NCI-H82 (cell line): ENCODE results near the gene PLEKHG1.

Source experiments
- DNase-seq: peaks from one replicate; lab custom pipeline; 2025; lab: John Stamatoyannopoulos, UW

Gene PLEKHG1

DNA sequence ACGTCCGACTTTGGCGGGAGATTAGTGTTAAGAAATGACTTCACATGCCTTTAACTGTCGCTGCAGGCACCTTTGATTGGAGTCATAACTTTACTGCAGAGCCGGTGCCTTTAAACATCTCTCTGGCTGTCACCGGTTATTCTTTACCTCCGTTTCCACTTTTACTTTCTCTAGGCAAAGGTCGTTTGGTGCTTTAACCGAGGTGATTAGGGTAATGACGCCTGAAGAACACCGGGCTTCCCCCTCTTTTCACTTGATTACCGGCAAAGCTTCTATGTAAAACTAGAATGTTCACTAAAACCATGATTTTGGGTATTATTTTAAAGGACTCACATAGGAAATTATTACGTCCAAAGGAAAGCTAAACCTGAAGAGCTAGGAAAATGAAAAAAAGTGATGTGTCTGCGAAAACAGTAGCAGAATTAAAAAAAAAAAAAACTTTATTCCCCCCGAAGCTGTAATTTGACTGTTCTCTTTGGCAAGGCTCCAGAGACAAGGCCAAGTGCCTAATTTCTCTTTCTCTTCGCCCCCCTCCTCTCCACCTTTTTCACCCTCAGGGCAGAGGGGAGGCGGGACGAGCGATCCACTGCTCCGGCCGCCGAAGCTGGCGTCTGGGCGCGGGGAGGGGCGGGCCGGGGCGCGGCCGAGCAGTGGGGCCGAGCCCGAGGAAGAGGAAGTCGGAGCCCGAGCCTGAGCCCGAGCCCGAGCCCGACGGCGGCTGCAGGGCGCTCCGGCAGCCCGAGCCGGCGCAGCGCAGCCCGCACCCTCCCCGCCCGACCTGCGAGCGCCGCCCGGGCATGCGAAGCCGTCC, at the start of gene PLEKHG1:
Gene PLEKHG1 (plus strand): TSS at position 687 of the 811 bp plus-strand sequence. CDS start 133,797 bp downstream, outside the sequence.
- peak; percentile 8 for DNase-seq

DNA sequence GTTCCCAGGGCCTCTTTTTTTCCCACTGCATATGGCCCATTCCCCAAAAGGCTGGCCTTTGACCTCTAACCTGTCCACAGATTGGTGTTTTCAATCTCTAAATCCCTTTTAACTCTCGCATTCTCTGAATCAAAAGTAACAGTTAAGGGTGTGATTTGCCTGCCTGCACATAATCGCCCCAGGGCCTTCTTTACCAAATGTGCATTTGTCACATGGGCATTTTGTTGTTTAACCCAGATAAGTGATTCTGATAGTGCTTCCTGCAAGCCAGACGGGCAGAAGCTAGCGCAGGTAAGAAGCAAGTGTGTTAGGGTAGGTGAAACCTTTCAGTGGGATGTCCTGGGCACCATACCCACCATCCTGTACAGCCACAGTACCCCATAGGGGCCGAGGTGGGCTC, 49.4 kb upstream of the PLEKHG1 start:
- DNase-seq: no peak

- DNase-seq: no peak
Observed at GRCh38 chr6:150557043-150557599, 42.6 kb upstream of the PLEKHG1 start.

- DNase-seq: no peak
Observed at GRCh38 chr6:150560004-150560883, 39.4 kb upstream of the PLEKHG1 start.

- no peak for DNase-seq
Observed at GRCh38 chr6:150560884-150561219, 38.8 kb upstream of the PLEKHG1 start.

GRCh38 chr6:150565945-150566344, 33.7 kb upstream of the PLEKHG1 start:
- DNase-seq: no peak

DNA sequence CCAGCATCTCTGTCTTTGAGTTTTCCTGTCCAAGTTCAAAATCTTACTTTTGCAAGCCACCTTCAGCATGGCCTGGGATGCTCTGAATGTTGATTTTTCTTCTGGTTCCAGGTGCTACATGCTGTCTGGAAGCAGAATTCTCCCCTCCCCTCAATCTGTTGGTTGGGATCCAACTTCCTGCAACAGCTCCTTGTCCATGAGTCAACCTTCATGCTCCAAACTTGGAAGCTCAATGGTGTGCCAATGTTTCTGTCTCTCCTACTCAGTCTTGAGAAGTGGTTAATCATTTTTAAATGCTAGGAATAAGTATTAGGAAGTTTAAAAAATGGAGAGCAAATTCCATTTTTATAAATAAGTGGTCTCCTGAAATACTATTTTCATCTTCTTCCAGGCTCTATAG, 33.2 kb upstream of the PLEKHG1 start:
- DNase-seq: no peak

DNA sequence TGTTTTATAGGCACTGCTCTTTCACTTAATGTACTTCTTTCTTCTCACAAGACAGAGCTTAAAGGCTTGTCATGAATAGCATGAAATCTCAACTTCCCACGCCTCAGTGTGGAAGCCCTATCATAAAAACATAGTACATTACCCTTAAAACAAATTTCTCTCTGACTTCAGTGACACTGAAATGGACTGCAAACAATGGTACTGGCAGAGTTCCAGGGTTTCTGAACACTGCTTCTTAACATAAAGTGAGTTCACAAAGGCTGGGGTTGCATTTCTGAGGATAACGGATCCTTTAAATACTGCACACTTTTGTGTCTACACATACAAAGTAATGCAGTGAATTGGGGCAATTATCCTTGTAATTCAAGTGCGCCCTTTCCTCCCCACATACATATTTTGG, 32.3 kb upstream of the PLEKHG1 start:
- no peak for DNase-seq

DNA sequence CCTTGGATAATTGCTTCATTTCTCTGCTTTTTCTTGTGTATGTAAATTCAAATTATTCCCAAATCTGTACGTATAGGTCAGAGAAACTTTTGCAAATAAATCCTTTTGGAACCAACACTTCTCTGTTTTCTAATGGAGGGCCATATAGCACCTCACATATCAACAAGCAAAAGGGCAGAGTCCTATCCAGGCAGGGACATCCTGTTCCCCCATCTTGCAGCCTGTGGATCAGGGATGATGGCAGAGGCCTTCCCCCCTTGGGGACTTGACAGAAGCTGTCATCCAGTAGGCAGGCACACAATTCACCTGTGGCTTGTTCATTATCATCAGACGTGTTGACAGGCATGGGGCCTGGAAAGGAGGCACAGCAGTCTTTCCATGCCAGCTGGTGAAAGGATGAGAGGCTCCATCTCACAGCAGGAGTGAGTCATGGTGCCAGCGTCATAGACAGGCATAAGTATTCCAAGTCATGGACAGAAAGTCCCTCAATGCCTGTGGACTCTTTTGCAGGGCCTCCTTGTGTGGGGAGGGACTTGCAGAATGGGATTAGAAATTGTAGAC, 31.8 kb upstream of the PLEKHG1 start:
- DNase-seq: peak; percentile 26

- DNase-seq: no peak
Observed at GRCh38 chr6:150568560-150568959, 31.1 kb upstream of the PLEKHG1 start.

GRCh38 chr6:150569161-150569560, 30.5 kb upstream of the PLEKHG1 start:
- DNase-seq: no peak

DNA sequence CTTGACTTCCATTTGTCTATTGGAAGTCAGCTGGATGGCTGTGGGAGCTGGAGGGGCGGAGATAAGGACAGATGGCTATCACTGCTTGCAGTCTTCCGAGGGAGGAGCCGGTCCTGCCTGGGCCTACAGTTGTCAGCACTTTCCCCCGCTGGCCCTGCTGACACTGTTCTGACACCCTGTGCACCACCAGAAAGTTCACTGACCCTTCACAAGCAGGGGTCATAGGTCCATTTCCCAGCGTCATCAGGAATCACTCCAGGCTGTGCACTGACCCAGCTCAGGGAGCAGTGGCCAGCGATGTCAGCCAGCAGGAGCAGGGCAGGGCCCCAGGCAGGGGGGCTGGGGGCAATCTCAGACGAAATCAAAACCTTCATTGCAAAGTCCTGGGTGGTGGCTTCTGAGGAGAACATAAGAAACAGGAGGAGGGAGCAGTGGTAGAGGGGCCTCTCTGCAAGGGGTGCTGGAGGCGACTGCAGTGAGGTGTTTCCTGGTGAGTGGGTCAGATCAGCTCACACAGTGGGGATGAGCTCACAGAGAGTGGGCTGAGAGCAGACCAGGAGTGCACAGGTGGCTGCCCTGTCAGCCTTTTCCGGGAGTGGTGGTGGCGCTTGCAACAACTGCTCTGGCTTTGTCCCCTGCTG, 26.5 kb upstream of the PLEKHG1 start:
- DNase-seq: no peak

- DNase-seq: no peak
Observed at GRCh38 chr6:150575836-150576235, 23.8 kb upstream of the PLEKHG1 start.

GRCh38 chr6:150576651-150577226, 22.9 kb upstream of the PLEKHG1 start:
- no peak for DNase-seq

- no peak for DNase-seq
Observed at GRCh38 chr6:150579611-150580010, 20.1 kb upstream of the PLEKHG1 start.

DNA sequence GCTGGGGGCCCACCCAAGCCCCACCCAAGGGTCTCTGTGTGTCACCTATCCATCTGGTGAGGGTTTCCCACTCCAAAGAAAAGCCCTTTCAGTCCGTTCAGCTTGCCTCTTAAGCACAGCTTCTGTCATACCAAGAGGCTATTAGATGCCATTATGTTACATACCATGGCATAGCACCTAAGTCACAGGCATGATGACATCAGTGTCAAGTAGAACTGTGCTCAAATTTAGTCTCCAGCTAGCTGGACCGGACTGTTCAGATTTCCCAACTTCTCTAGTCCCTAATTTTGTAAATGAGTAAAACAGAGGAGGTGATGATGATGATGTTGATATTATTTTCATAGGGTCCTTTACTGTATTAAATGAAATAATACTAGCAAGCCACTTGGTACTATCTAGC, 19.2 kb upstream of the PLEKHG1 start:
- DNase-seq: no peak

- DNase-seq: no peak
Observed at GRCh38 chr6:150584065-150584464, 15.6 kb upstream of the PLEKHG1 start.

GRCh38 chr6:150584596-150584995, 15.1 kb upstream of the PLEKHG1 start:
- DNase-seq: no peak

DNA sequence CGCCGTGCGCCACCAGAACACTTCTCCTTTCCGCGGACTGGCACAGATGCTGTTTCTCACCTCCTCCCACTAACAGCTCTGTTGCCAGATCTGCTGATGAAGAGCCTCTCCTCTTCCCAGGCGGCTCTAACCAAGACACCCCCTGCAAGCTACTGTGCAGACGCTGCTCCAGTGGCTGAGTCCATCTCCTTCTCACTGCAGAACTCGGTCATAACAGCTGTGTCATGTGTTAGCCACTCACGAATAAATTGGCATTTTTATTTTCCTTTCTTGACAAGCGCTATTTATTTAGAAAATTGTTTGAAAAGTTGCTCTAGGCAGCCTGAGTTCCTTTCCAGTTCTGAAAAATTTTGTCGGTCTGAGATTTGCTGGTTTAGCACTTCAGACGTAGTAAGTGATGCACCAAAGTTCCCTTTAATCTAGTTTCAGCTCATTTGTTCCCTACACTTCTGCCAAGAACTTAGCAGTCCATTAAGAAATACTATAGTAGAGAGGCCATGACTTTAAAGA, 12.8 kb upstream of the PLEKHG1 start:
- DNase-seq: no peak

- no peak for DNase-seq
Observed at GRCh38 chr6:150587637-150588036, 12.0 kb upstream of the PLEKHG1 start.

DNA sequence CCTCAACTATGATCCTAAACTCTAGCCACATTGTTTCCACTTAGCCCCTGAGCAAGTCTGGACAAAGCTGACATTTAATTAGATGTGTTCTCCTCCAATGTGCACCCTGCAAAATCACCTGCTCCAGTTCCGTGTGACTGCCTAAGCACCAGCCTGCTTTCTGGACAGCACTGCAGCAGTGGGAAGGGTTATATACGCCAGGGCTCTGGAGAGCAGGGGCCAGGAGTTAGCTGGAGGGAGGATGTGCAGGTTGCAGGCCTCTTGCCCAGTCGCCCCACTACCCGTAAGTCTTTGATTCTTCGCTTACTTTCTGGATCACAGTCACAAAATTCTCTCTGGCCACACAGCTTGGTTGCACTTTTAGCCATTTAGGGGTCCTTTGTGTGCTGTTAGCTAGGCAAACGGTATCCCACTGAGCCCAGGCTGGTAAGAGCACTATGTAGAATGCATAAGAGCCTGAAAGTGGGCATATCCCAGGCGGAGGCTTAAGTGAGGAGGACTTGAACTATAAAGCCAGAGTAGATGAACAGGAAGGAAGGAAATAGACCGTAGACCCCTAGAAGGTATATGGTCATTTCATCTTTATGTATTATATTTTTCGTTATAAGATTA, 10.7 kb upstream of the PLEKHG1 start:
- DNase-seq: no peak
